Endometrium (tissue), 2 donors: ENCODE data around the gene PPP4R3A.
"Not testable (repeated sequence)": the region's sequence is repeated elsewhere in the genome, so short reads cannot be mapped to it uniquely, and the experiment has no call there.

Source experiments
- FAIRE-seq: peaks from 2 replicates; lab custom pipeline; 2012; peaks lifted over from hg19 to GRCh38; lab: Jason Lieb, UNC
- donor health status: control.
- donor health status: control.

PPP4R3A gene

DNA sequence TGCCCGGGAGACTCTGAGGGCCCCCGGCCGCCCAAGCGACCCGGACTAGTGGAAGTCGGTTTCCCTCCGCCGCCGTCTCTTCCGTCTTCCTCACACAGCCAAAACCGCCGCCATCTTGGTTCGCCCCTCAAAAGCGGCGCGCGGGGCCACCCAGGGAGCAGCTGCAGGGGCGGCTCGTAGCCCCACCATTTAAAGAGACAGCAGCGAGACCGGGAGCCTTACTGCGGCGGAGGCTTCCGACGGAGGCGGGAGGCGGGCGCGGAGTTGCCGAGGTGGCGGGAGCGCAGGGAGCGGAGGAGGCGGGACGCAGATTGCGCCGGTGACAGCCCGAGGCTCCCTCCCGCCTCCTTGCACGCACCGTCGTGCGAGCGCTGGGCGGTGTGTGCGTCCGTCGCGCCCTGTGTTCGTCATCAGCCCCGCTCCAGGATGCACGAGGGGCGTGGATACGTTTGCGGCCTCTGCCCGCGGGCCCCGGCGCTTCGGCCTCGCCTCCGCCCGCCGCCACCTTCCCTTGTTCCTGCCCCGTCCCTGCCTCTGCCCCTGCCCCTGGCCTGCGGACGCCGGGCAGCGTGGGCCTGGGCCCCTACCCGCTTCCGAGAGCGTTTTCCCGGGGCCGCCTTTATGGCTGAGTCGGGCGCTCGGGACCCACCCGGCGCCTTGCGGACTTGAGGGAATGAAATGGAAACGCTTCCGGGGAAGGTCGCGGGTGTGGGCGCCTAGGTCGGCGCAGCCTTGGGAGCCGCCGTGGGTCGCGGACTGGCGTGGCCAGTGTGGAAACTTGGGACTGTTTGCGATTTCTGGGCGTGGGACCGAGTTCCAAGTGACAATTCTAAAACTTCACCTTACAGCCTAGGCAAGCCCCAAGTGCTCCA is at the start of gene PPP4R3A:
Gene PPP4R3A, minus strand, starts transcription at position 140 of the 872 bp plus-strand sequence. CDS start 663 bp downstream, outside the sequence.
- FAIRE-seq, result no peak

DNA sequence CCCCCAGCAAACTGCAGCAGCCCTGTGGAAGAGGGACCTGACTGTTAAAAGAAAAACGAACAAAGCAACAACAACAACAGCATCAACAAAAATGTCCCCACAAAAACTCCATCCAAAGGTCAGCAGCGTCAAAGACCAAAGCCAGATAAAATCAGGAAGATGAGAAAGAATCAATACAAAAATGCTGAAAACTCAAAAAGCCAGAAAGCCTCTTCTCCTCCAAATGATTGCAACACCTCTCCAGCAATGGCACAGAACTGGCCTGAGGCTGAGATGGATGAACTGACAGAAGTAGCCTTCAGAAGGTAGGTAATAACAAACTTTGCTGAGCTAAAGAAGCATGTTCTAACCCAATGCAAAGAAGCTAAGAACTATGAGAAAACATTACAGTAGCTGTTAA is 45.4 kb upstream of the PPP4R3A start:
- FAIRE-seq, result no peak

DNA sequence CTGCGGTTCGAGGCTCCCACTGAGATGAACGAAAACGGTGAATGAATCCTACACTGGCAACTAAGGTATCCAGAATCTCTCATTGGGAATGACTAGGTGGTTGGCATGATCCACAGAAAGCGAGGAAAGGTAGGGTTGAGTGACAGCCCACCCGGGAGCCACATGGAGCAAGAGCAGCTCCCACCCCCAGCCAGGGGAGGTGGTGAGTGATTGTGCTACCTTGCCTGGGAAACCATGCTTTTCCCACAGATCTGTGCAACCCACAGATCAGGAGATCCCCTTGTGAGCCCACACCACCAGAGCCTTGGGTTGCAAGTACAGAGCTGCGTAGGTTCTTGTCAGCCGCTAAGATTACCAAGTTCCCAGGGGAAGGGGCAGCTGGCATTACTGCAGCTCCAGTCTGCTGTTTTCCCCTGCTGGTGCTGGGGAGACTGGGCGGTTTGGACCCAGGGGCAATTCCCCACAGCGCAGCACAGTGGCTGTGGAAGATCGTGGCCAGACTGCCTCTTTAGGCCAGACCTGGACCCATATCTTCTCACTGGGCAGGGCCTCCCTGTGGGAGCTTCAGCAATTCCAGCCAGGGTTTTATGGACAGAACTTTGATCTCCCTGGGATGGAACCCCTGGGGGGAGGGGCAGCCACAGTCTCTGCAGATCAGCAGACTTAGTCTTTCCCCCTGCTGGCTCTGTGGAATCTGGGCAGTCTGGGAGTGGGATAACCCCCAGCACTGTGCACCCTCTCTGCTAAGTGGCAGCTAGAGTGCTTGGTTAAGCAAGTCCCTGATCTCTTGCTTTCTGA is 44.6 kb upstream of the PPP4R3A start:
- FAIRE-seq, result no peak

DNA sequence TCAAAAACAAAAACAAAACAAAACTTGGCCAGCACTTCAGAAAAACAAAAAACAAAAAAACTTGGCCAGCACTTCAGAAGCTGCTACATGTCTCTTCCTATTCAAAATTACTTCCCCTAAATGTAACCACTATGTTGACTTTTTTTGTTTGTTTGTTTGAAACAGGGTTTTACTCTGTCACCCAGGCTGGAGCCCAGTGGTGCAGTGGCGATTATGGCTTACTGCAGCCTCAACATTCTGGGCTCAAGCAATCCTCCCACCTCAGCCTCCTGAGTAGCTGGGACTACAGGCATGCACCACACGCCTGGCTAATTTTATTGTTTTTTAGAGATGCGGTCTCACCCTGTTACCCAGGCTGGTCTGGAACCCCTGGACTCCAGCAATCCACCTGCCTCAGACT is 38.0 kb upstream of the PPP4R3A start:
- FAIRE-seq, result no peak

DNA sequence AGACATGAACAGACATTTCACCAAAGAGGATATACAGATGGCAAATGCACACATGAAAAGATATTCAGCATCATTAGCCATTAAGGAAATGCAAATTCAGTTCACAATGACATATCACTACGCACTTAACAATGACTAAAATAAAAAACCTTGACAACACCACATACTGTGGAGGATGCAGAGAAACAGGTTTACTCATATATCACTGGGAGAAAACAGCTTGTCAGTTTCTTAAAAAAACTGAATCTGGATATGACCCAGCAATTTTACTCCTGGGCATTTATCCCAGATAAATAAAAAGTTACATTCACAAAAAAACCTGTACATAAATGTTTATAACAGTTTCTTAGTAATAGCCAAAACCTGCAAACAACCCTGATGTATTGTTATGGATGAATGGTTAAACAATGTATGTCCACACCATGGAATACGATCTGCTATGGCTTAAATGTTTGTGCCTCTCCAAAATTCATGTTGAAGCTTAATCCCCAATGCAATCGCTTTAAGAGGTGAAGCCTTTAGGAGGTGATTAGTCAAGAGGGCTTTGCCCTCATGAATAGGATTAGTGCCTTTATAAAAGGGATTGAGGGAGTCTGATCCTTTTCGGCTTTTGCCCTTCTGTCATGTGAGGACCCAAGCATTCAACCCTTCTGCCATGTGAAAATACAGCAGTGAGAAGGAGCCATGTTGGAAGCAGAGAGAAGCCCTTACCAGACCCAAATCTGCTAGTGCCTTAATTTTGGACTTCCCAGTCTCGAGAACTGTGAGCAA is 36.0 kb upstream of the PPP4R3A start:
- FAIRE-seq, result no peak

DNA sequence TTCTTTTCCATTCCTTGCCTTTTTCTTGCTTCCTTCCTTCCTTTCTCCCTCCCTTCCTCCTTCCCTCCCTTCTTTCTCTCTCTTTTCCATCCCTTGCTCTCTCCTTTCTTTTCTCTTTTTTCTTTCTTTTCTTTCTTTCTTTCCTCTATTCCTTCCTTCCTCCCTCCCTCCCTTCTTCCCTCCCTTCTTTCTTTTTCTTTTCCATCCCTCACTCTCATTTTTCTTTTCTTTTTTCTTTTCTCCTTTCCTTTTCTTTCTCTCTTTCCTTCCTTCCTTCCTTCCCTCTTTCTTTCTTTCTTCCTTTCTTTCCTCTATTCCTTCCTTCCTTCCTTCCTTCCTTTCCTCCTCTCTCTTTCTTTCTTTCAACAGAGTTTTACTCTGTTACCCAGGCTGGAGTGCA is 35.1 kb upstream of the PPP4R3A start:
- no peak for FAIRE-seq

DNA sequence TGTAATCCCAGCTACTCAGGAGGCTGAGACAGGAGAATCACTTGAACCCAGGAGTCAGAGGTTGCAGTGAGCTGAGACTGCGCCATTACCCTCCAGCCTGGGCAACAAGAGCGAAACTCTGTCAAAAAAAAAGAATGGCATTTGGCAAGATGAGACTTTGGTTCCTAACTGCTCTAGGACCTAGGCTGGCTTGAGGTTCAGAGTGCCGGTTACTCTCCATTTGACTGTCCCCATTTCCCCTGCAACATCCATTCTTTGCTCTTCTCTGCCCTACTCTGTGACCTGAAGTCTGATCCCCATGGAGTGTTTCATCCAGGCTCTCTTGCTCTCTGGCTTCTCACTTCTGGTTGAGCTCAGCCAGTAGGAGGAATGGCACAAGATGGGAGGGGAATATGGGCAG is 26.2 kb upstream of the PPP4R3A start:
- FAIRE-seq, result no peak

DNA sequence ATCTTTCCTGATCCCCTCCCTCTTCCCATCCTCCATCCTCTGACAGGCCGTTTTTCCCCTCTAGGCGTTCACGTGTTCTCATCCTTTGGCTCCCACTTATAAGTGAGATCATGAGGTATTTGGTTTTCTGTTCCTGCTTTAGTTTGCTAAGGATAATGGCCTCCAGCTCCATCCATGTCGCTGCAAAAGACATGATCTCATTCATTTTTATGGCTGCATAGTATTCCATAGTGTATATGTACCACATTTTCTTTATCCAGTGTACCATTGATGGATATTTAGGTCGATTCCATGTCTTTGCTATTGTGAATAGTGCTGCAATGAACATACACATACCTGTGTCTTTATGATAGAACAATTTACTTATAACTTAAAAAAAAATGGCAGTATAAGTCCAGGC is 23.9 kb upstream of the PPP4R3A start:
- not testable (repeated sequence) for FAIRE-seq

DNA sequence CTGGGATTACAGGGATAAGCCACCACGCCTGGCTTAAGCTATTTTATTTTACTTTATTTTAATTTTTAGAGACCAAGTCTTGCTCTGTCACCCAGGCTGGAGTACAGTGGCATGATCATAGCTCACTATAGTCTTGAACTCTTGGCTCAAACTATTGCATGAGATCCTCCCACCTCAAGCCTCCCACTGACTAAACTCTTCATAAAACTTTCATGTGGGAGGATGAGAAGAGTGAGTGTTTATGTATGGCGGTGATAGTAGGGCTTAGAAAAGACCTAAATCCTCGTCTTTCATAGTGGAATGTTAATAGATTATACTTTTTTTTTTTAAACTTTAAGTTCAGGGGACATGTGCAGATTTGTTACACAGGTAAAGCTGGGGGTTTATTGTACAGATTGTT is 23.5 kb upstream of the PPP4R3A start:
- FAIRE-seq, result no peak

DNA sequence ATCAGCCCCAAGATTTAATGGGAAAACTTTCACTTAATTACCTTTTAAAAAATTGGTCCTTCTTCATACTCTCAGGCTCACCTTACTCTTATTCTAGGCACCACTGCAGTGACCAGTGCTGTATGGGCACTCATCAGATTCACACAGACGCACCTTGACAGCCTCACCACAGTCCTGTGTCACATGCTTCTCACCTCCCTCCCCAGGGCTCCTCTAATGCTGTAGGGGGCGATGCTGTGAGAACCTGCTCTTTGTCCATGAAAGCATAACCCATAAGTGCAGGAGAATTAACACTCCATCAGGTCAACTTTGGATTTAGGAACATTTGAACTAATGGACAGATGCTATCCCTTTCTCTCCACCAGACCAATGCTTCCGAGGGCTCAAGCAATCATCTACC is 13.9 kb upstream of the PPP4R3A start:
- no peak for FAIRE-seq

DNA sequence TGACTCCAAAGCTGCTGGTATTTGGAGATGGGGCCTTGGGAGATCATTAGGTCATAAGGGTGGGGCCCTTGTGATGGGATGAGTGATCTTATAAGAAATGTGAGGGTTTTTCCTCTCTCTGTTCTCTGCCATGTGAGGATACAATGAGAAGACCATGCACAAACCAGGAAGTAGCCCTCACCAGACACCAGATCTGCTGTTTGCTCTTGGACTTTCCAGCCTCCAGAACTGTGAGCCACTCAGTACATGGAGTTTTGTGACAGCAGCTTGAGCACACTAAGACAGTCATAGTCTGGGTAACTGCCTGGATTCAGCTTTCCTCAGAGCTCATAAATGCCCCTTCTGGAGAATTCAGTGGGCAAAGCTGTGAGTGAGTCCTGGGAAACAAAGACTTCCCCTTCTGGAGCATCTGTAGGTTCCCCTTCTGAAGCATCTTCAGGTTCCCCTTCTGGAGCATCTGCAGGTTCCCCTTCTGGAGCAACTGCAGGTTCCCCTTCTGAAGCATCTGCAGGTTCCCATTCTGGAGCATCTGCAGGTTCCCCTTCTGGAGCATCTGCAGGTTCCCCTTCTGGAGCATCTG is 11.0 kb upstream of the PPP4R3A start:
- FAIRE-seq, result no peak

DNA sequence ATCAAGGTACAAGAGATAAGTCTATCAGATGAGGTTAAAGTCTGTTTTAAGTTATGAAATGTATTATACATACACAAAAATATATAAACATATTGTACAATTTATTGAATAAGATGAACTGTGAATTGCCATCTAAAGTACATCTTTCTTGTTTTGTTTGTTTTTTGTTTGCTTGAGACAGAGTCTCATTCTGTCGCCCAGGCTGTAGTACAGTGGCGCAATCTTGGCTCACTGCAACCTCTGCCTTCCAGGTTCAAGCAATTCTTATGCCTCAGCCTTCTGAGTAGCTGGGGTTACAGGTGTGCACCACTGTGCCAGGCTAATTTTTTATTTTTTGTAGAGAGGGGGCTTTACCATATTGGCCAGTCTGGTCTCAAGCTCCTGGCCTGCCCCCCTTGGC is 10.0 kb upstream of the PPP4R3A start:
- FAIRE-seq, result no peak

DNA sequence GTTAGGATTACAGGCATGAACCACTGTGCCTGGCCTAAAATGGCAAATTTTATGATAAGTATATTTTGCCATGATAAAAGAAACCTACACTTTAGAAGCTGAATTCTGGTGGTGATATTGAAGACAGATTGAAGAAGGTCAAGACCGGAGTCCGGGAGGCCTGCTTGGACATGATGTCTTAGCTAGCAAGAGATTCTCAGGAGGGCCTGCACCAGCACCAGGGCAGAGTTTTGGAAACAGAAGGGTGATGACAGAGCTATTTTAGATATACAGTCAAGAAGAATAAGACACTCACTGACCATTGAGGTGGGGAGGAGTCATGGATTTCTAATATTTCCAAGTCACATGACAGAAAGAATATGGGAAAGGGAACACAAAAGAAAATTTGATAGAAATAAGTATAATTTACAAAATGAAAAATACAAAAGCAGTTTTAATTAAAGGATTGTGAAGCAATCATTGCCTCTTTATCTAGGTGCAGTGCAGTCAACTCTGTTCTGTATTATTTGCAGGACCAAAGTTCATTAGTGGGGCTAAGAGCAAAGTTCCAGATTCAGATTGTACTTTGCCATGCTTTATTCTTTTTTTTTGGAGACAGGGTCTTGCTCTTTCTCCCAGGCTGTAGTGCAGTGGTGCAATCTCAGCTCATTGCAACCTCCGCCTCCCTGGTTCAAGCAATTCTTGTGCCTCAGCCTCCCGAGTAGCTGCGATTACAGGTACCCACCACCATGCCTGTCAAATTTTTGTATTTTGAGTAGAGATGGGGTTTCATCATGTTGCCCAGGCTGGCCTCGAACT is 9.3 kb upstream of the PPP4R3A start:
- FAIRE-seq, result no peak

DNA sequence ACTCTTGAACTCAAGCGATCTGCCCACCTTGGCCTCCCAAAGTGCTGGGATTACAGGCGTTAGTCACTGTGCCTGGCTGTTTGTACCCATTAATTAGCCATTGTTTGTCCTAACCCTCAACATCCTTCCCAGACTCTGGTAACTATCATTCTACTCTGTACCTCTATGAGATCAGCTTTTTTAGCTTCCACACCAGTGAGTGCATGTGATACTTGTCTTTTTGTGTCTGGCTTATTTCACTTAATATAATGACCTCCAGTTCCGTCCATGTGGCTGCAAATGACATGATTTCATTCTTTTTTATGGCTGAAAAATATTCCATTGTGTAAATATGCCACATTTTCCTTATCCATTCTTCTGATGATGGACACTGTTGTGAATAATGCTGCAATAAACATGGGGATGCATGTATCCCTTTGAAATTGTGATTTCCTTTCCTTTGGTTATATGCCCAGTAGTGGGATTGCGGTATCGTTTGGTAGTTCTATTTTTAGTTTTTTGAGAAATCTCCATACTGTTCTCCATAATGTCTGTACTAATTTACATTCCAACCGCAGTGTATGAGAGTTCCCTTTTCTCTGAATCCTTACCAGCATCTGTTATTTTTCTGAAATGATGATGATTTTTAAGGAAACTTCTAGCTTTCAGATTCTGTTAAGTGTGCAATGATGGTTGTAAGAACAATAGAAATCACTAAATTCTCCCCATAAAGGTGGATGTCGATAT is 6.7 kb upstream of the PPP4R3A start:
- FAIRE-seq, result no peak

DNA sequence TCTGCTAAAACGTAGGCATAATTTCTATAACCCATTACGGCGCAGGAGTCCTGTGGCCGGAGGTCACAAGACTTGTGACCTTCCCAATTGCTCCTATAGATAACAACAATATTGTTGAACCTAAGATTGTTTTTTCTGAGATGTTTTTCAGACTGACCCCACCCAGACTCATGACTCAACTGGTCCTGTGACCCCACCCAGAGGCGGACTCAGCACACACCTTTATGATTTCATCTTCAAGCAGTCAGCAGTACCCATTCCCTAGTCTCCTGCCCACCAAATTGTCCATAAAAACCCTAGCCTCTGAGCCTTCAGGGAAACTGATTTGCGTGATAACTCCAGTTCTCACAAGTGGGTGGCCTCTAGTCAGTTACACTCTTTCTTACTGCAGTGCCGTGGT is 5.9 kb upstream of the PPP4R3A start:
- FAIRE-seq, result no peak

DNA sequence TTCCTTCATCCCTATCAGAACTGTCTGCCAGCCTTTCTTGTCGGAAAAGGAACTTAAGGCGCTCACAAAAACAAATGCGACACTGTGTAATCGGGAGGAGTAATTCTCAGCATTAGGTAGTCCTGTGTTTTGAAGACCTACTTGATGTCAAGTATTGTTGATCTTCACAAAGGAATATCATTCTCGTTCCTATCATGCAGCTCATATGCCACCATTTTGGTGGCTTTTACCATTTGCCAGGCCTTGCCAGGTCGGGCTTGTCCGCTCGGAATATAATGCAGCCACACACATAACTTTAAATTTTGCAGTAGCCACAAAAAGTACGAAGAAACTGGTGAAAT is 903 bp upstream of the PPP4R3A start:
- FAIRE-seq, result no peak

DNA sequence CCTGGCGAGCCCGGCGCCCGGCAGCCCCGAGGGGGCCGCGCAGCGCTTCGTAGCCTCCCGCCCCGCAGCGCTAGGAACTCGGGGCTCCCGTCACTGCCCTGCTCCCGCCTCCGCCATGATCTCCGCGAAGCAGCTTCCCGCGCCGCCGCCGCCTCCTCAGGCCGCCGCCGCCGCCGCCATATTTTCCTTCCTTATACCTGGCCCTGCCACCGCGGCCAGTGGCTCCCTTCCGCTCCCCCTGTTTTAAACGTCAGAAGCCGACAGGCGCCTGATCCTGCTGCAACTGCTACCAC is 286 bp downstream of the PPP4R3A start:
- no peak for FAIRE-seq

DNA sequence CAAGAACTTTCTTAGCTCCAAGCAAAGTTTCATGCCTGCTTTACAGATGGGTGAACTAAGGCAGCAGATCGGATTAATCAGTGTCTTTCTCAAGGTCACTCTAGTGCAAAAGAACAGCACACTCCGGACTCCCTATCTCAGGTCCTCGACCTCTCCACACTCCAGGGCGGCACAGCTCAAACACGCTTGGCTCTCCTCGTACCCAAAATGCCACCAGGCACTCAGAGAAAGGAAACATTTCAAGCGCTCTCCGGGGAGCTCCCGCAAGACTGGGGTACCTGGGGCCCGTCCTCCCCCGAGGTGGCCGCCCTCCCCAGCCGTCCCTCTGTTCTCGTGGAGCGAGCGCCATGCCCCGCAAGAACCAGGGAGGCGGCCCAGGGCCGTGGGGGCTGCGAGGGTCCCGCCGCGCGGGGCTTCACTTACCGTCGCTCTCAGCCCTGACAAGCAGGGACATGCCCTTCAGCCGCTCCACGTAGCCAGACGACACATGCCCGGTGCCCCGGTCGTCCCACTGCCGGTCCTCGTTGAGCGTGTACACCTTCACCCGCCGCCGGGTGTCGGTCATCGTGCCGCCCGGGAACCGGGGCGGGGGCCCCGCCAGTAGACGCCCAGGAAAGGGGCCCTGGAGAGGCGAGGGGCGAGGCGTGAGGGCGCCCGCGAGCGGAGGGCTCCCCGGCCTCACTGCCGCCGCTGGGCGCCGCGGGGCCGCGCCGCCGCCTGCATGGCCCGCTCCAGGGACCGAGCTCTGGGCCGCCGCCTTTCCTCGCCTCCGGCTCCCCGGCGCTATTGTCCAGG is 830 bp downstream of the PPP4R3A start:
- no peak for FAIRE-seq

DNA sequence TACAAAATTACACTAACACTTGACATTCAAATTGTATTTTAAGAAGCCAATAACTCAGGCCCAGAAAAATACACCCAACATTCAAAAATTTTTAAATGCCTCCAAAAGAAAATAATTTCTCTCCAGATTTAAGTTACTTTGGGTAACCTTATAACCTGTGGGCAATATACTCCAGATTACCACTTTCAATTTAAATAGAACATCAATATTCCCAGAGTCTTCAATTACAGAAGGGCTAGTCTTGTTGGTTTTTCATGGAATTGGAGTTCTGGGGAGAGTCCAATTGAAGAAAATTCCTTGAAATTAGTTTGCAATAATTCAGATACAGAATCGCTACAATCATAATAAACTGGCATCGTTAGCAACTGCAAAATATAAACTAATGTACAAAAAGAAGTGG is 2.0 kb downstream of the PPP4R3A start:
- peak; percentile 21 for FAIRE-seq

DNA sequence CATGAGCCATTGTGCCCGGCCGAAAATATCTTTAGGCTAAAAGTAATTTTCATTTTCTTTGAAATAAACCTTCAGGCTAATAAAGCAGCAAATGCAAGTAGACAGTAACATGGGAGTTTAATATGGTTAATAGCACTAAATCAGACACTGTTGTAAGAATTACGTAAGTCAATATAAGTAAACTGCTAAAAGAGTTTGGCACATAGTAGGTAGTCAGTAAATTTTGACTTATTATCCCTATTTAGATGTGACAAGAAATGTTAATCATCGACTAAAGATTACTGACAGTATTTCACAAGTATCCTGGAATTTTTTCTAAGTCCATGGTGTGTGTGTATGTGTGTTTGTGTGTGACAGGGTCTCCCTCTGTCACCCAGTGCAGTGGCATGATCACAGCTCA is 3.9 kb downstream of the PPP4R3A start:
- FAIRE-seq, result no peak
